ENCODE results near the gene CNIH1.
A peak's percentile ranks its signal among the peaks of the same experiment; 100 is the strongest.
"Not testable (repeated sequence)": the region's sequence is repeated elsewhere in the genome, so short reads cannot be mapped to it uniquely, and the experiment has no call there.

The CNIH1 gene

GRCh38 chr14:54435500-54435981, 5.6 kb downstream of the CNIH1 start:
- DNase-seq (ENCODE audit: low read depth in 3 of 3, low spot score in 1 of 3) = no peak

DNA sequence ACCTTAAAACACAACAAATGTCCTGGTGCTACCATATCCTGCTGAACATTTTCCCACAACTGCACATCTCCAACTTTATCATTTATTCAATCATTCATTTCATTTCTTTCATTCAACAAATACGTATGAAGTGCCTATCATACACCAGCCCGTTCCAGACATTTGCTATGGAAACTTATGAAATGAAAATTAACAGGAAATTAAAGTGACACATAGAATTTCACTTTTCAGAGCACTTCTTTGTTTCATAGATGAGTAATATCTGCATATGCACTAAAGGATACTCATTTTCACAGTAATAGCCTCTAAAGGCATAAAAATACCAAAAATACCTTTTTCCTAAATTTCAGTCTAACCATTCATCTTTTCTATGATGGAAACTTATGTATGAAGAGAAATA, 12.6 kb downstream of the CNIH1 start:
- no peak for DNase-seq (ENCODE audit: low read depth in 3 of 3, low spot score in 1 of 3)

GRCh38 chr14:54427871-54428270, 13.3 kb downstream of the CNIH1 start:
- DNase-seq (ENCODE audit: low read depth in 3 of 3, low spot score in 1 of 3) = no peak

DNA sequence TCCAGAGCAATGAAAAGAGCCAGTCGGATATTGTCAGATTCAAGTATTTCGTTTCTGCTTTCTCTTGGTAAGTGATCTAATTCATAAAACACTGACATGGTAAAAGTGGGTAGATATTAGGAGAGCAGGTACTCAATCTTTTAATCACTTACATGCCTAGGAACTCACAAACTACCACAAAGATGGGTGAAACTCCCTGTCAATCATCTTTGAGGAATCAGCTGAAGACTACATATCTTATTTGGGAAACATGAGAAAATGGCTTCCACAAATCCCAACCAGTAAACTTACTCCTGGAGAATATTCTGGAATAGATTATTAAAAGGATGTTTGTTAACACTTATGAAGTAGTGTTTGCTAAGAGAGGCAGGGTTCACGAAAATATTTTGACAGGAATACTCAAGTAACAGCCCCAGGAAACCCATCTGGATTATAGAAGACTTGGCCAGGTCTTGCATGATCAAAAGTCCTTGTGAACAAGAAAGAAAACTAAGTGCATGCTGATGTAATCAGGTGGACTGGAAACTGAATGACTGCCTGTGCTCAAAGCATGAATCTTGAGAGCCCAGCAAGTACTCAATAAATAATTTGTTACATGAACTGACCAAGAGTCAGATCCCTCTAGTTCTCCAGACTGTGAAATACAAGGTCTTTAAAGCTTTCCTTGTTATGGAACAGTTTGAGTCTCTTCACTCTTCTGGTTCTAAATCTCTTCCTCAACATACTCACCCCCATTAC, 15.5 kb downstream of the CNIH1 start:
- DNase-seq (ENCODE audit: low read depth in 3 of 3, low spot score in 1 of 3) = no peak

DNA sequence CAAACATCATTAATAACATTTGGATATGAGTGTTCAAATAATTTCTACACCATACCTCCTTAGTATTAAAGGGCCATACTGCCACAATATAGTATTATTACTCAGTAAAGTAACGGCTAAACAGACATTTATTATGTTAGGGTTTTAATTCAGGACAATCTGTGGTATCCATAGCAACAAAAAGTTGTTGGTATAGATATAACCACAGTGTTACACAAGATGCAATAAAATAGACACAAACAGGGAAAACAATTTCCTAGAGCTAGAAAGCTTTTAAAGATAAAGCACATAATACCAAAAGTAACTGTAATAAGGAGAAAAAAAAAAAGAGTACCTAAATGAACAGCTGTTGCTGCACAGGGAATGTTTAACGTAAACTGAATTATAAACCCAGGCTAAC, 16.1 kb downstream of the CNIH1 start:
- DNase-seq (ENCODE audit: low read depth in 3 of 3, low spot score in 1 of 3) = no peak

DNA sequence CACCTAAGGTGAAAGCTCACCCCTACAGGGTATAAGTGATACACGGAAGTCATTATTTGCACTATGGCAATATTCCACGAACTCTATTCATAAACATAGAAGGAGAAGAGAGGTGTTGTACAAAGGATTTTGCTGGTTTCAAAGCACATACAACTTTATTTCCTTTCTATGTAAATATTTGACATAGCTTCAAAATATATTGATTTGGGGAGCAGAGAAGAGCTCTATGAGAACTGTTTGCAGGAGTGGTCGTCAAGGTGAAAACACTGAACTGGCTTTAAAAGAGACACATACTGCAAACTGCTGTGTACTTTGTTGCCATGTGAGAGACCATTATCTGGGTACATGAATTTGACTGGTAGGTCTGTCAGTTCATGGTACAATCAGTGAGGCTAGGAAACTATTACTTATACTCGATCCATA, 16.7 kb downstream of the CNIH1 start:
- no peak for DNase-seq (ENCODE audit: low read depth in 3 of 3, low spot score in 1 of 3)

DNA sequence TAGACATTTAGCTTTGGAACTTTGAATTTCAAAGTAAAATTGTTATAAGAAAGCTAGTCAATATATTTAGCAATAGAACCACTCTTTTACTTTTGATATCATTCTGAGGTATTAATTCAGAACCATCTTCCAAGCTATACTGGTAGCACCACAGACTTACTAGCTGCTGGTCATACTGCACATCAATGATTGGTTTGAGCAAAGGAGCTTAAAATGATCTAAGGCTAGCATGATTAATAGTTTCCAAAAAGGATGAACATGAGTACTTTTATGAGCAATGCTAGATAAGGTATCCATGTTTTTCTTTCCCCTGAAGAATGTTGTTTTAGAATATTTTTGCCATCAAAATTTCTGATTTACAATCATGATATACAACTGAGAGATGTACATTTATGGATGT, 17.2 kb downstream of the CNIH1 start:
- no peak for DNase-seq (ENCODE audit: low read depth in 3 of 3, low spot score in 1 of 3)

GRCh38 chr14:54420478-54421142, 20.6 kb downstream of the CNIH1 start:
- no peak for DNase-seq (ENCODE audit: low read depth in 3 of 3, low spot score in 1 of 3)

- no peak for DNase-seq (ENCODE audit: low read depth in 3 of 3, low spot score in 1 of 3)
These were observed 29.8 kb downstream of the CNIH1 start for GRCh38 chr14:54411371-54411770.

DNA sequence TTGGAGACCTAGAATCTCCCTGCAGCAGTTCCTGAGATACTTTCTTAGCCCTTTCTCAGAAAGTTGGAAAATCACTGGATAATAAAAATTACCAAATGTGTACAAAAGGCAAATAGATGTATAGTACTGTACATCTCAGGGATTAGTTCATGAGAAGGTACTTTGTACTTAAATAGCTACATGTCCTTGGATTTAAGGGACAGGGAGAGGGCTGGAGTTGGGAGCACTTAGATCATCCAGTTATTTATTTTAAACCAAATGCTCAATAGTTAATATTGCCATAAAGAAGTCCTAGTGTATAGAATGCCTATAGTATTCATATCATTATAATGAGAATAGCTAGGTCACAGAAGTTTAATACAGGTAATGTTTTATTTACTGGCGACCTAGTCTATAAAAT, 31.0 kb downstream of the CNIH1 start:
- DNase-seq (ENCODE audit: low read depth in 3 of 3, low spot score in 1 of 3) = no peak

DNA sequence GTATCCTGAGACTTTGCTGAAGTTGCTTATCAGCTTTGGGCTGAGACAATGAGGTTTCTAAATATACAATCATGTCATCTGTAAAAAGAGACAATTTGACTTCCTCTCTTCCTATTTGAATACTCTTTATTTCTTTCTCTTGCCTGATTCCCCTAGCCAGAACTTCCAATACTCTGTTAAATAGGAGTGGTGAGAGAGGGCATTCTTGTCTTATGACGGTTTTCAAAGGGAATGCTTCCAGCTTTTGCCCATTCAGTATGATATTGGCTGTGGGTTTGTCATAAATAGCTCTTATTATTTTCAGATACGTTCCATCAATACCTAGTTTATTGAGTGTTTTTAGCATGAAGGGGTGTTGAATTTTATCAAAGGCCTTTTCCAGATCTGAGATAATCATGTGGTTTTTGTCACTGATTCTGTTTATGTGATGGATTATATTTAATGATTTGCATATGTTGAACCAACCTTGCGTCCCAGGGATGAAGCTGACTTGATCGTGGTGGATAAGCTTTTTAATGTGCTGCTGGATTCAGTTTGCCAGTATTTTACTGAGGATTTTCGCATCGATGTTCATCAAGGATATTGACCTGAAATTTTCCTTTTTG, 37.7 kb downstream of the CNIH1 start:
- DNase-seq (ENCODE audit: low read depth in 3 of 3, low spot score in 1 of 3) = not testable (repeated sequence)

DNA sequence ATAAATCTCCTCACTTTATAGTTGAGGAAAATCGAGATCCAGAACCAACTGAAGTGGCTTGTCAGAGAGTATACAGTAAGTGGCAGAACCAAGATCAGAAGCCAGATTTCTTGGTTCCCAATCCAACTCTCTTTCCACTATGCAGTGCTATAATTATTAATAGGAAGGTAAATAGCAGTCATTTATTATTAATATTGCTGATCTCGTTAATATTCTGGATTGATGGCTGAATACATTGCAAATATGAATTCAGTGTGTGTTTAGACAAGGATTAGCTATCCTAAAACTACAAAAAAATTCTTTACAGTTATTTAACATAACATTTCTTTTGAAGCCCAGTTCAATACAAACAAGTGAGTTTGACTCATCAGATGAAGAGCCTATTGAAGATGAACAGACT, 41.6 kb downstream of the CNIH1 start:
- DNase-seq (ENCODE audit: low read depth in 3 of 3, low spot score in 1 of 3) = no peak

GRCh38 chr14:54396493-54397335, 44.5 kb downstream of the CNIH1 start, which contains the start of gene CDKN3:
CDKN3 (plus strand) TSS chr14:54397007; CDS start chr14:54397069, 62 bp downstream.
- peak; percentile 89 to 92 (median 92) for DNase-seq (ENCODE audit: low read depth in 3 of 3, low spot score in 1 of 3)

DNA sequence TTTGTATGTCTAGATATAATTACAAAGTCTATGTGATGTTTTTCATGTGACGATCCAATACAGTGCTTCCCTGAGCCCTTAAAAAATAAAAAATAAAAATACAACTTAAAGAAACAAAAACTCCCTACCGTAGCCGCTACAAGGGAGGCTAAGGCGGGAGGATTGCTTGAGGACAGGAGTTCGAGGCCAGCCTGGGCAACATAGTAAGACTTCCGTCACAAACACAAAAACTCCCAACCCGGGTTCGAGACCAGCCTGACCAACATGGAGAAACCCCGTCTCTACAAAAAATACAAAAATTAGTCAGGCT, 45.0 kb downstream of the CNIH1 start:
- no peak for DNase-seq (ENCODE audit: low read depth in 3 of 3, low spot score in 1 of 3)

- DNase-seq (ENCODE audit: low read depth in 3 of 3, low spot score in 1 of 3) = no peak
These were observed 45.5 kb downstream of the CNIH1 start for GRCh38 chr14:54395716-54396115.

GRCh38 chr14:54395284-54395683, 45.9 kb downstream of the CNIH1 start:
- DNase-seq (ENCODE audit: low read depth in 3 of 3, low spot score in 1 of 3) = no peak

GRCh38 chr14:54394596-54394995, 46.6 kb downstream of the CNIH1 start:
- DNase-seq (ENCODE audit: low read depth in 3 of 3, low spot score in 1 of 3) = no peak

DNA sequence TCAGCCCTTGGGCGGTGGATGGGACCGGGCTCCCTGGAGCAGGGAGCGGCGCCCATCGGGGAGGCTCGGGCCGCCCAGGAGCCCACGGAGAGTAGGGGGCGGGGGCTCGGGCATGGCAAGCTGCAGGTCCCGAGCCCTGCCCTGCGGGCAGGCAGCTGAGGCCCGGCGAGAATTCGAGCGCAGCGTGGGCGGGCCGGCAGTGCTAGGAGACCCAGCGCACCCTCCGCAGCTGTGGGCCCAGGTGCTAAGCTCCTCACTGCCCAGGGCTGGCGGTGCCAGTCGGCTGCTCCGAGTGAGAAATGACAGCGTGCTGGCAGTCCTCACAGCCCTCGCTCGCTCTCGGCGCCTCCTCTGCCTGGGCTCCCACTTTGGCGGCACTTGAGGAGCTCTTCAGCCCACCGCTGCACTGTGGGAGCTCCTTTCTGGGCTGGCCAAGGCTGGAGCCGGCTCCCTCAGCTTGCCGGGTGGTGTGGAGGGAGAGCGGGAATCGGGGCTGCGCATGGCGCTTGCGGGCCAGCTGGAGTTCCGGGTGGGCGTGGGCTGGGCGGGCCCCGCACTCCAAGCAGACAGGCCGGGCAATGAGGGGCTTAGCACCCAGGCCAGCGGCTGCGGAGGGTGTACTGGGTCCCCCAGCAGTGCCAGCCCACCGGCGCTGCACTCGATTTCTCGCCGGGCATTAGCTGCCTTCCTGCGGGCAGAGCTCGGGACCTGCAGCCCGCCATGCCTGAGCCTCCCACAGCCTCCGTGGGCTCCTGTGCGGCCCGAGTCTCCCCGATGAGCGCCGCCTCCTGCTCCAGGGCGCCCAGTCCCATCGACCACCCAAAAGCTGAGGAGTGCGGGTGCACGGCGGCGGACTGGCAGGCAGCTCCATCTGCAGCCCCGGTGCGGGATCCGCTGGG, 47.9 kb downstream of the CNIH1 start:
- not testable (repeated sequence) for DNase-seq (ENCODE audit: low read depth in 3 of 3, low spot score in 1 of 3)

GRCh38 chr14:54392131-54392859, 48.9 kb downstream of the CNIH1 start:
- DNase-seq (ENCODE audit: low read depth in 3 of 3, low spot score in 1 of 3) = no peak

DNA sequence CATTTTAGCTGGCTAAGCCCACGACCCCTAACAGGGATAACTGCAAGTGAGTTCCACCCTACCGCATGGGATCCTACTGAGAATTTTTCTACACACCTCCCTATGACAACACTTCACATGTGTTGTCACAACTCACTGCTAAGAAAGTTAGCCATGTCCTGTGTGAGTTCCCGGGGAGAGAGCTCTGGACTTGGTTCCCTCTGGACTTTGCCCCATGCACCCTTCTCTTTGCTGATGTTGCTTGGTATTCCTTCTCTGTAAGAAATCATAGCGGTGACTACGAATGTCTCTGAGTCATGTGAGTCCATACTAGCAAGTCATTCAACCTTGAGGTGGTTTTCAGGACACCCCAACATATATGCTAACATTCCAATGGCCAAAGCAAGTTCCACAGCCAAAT, 53.8 kb downstream of the CNIH1 start:
- no peak for DNase-seq (ENCODE audit: low read depth in 3 of 3, low spot score in 1 of 3)
